OCI-LY7 (cell line): ENCODE data around the gene TRIM28. TPM values are rescaled to one million over a fixed set of nuclear protein-coding genes. Genes with fewer than 3 reads are reported as not detected.

Source experiments
- BruUV-seq: library from RNA; stranded (reverse); fragments of 400-500 nt; replicated peaks from 2 replicates; lab custom pipeline; 2021; lab: Mats Ljungman, UMichigan
- CTCF ChIA-PET: fragments of 300-600 bp; sonication (Branson Sonifier 250); formaldehyde crosslinking; loops from one replicate; lab custom pipeline; 2022; ENCODE audit warnings: antibody characterized with exemption; ENCODE audit not compliant: unreplicated experiment; lab: Charles Lee
- POLR2A ChIA-PET: fragments of 300-600 bp; sonication (Branson Sonifier 250); formaldehyde crosslinking; loops from one replicate; lab custom pipeline; 2022; ENCODE audit warnings: antibody characterized with exemption; lab: Charles Lee
- DNase-seq: peaks from one replicate; pipeline ENCODE4 v3.0.0-alpha.2; 2015; ENCODE audit warnings: low spot score
- H2AFZ ChIP-seq: fragments of 200-600 bp; sonication (generic), shearing (Covaris generic); 2 replicates; pipeline ENCODE4 v1.6.1; 2014; ENCODE audit warnings: mild to moderate bottlenecking, antibody characterized with exemption, low read length, moderate library complexity
- H3K27ac ChIP-seq: fragments of 200-600 bp; sonication (generic); 2 replicates; pipeline ENCODE4 v1.5.1; 2014; ENCODE audit warnings: mixed run types, low read depth, mild to moderate bottlenecking, moderate library complexity, low read length, inconsistent platforms; ENCODE audit not compliant: poor library complexity, severe bottlenecking
- H3K36me3 ChIP-seq: fragments of 200-600 bp; sonication (generic); 2 replicates; pipeline ENCODE4 v1.6.1; 2014; ENCODE audit warnings: mild to moderate bottlenecking, antibody characterized with exemption, low read length, moderate library complexity, mixed read lengths; ENCODE audit not compliant: insufficient read depth
- H3K4me1 ChIP-seq: fragments of 200-600 bp; sonication (generic); 2 replicates; pipeline ENCODE4 v1.5.1; 2014; ENCODE audit warnings: mild to moderate bottlenecking, low read length; ENCODE audit not compliant: insufficient read depth, poor library complexity, severe bottlenecking
- H3K4me2 ChIP-seq: fragments of 200-600 bp; sonication (generic); 2 replicates; pipeline ENCODE4 v1.6.1; 2014; ENCODE audit warnings: mild to moderate bottlenecking, low read length
- H3K4me3 ChIP-seq: fragments of 200-600 bp; sonication (generic); 2 replicates; pipeline ENCODE4 v1.5.1; 2014; ENCODE audit warnings: mild to moderate bottlenecking, low read depth, low read length; ENCODE audit not compliant: poor library complexity, severe bottlenecking
- H3K79me2 ChIP-seq: fragments of 200-600 bp; sonication (generic); 2 replicates; pipeline ENCODE4 v1.6.1; 2016; ENCODE audit warnings: low read depth, mild to moderate bottlenecking, low read length, moderate library complexity, mixed read lengths; ENCODE audit not compliant: insufficient read depth
- H3K9me2 ChIP-seq: fragments of 200-600 bp; sonication (generic); 2 replicates; pipeline ENCODE4 v1.6.1; 2016; ENCODE audit warnings: mild to moderate bottlenecking, low read length, mixed read lengths; ENCODE audit not compliant: insufficient read depth
- H3K9me3 ChIP-seq: fragments of 200-600 bp; sonication (generic); 2 replicates; pipeline ENCODE4 v1.6.1; 2014; ENCODE audit warnings: mild to moderate bottlenecking, mixed run types, low read length, mixed read lengths
- H4K20me1 ChIP-seq: fragments of 200-600 bp; sonication (generic); 2 replicates; pipeline ENCODE4 v1.6.1; 2014; ENCODE audit warnings: mild to moderate bottlenecking, antibody characterized with exemption, low read length, moderate library complexity, mixed read lengths; ENCODE audit not compliant: insufficient read depth
- CTCF ChIP-seq: fragments of 200-600 bp; sonication (generic); conservative IDR thresholded peaks from 2 replicates; pipeline ENCODE4 v1.5.1; 2014; ENCODE audit warnings: mild to moderate bottlenecking, antibody characterized with exemption, low read length, moderate library complexity, mixed read lengths
- EZH2phosphoT487 ChIP-seq: fragments of 200-600 bp; sonication (generic); IDR thresholded peaks from 2 replicates; pipeline ENCODE4 v1.6.1; 2018; ENCODE audit warnings: low read depth, borderline replicate concordance, mild to moderate bottlenecking, mixed run types, antibody characterized with exemption, low read length, moderate library complexity, mixed read lengths
- intact Hi-C: fragments of 100-400 bp; cut with micrococcal nuclease; formaldehyde crosslinking; loops from one replicate; pipeline ENCODE4 v1.10.0; 2022; ENCODE audit not compliant: unreplicated experiment
- total RNA-seq, 2 experiments: library from RNA; depleted of rRNA in 1 of 2; stranded (reverse); fragments of >200 nt in 1 of 2; shearing (Covaris generic) in 1 of 2; gene quantifications; 2 replicates each; pipeline ENCODE4 v1.2.3, GENCODE V29; 2014 to 2022

The TRIM28 gene
- total RNA-seq, 2 experiments from 2014 or later, result 601 to 729 TPM

GRCh38 chr19:58572026-58572817 lies 28.4 kb downstream of the TRIM28 start:
- ChIA-PET CTCF (no interaction called here), POLR2A (no interaction called here)
- no peak for DNase-seq
- no peaks in the 10 kb centered on the region for H3K9me2 ChIP-seq
- BruUV-seq, result no TSS peak
- no peaks in the 10 kb centered on the region for H4K20me1 ChIP-seq
- H3K79me2 ChIP-seq, result no peaks in the 10 kb centered on the region
- TF ChIP-seq CTCF (no peak), EZH2phosphoT487 (no peak)
- peak overlapping the region; percentile 76 for H3K4me3 ChIP-seq
- peak overlapping the region; percentile 86 for H3K27ac ChIP-seq
- H3K9me3 ChIP-seq, result no peaks in the 10 kb centered on the region
- H2AFZ ChIP-seq, result peak overlapping the region; percentile 49; the same call in 1 of the 2 replicates
- peaks cover 33% of the 10 kb centered on the region; the same call in 1 of the 2 replicates for H3K36me3 ChIP-seq
- peak overlapping the region; percentile 89 for H3K4me2 ChIP-seq
- intact Hi-C loops, result loop anchor here (2.0 kb wide), 1 partner anchor 57 kb away; no protein-coding TSS in a partner anchor
- peaks cover 27% of the 10 kb centered on the region for H3K4me1 ChIP-seq

- H2AFZ ChIP-seq, result peak within 1 kb of the TSS; percentile 49; the same call in 1 of the 2 replicates
- TF ChIP-seq CTCF, result no peak
- TF ChIP-seq EZH2phosphoT487, result no peak
Measured at GRCh38 chr19:58572818-58573657, 29.2 kb downstream of the TRIM28 start, which contains the start of gene MZF1. TSS of gene MZF1 (minus strand) at chr19:58573335. CDS start at chr19:58571389, 1,946 bp downstream.

More at GRCh38 chr19:58572818-58573657, 29.2 kb downstream of the TRIM28 start, which contains the start of gene MZF1:
- Histone ChIP-seq H3K4me1 (peaks cover 35% of the 10 kb centered on the region), H3K4me2 (peak within 1 kb of the TSS; percentile 89), H3K36me3 (peaks cover 33% of the 10 kb centered on the region; the same call in 1 of the 2 replicates), H3K9me2 (no peaks in the 10 kb centered on the region), H3K4me3 (peak within 1 kb of the TSS; percentile 76), H4K20me1 (no peaks in the 10 kb centered on the region), H3K27ac (peak within 1 kb of the TSS; percentile 86), H3K79me2 (no peaks in the 10 kb centered on the region), H3K9me3 (no peaks in the 10 kb centered on the region)
- POLR2A ChIA-PET, result no interaction called here
- CTCF ChIA-PET, result no interaction called here
- no TSS peak for BruUV-seq
- DNase-seq, result peak; percentile 100
- intact Hi-C loops, result loop anchor here (1.0 to 2.0 kb wide), 3 partner anchors 14 to 58 kb away; partner anchors contain the start of gene TRIM28
